K562 (cell line): ENCODE measurements around the gene TCIRG1.

Experiments
- EGR1 ChIP-seq: fragments of 450-650 bp; conservative IDR thresholded peaks from 2 replicates; pipeline ENCODE4 v1.6.1; 2017; ENCODE audit warnings: mild to moderate bottlenecking
- GATAD2A ChIP-seq: fragments of 450-650 bp; IDR thresholded peaks from 2 replicates; pipeline ENCODE4 v1.6.1; 2017
- JUNB ChIP-seq: fragments of 450-650 bp; formaldehyde crosslinking; conservative IDR thresholded peaks from 2 replicates; pipeline ENCODE4 v1.4.0; 2020; ENCODE audit warnings: mild to moderate bottlenecking
- MXI1 ChIP-seq: IDR thresholded peaks from 2 replicates; pipeline ENCODE4 v1.6.1; 2011; ENCODE audit warnings: low read depth, mild to moderate bottlenecking, improper control_type of control experiment, low read length
- SMARCE1 ChIP-seq: fragments of 450-650 bp; IDR thresholded peaks from 2 replicates; pipeline ENCODE4 v1.7.1; 2016; ENCODE audit warnings: mild to moderate bottlenecking
- TEAD4 ChIP-seq, 2 experiments: sonication (generic) in 1 of 2; formaldehyde crosslinking in 1 of 2; IDR thresholded peaks; 2 replicates each; pipeline versions ENCODE4 v1.6.1 to v1.8.0; 2012 to 2022; ENCODE audit warnings: borderline replicate concordance in 1 of 2, inconsistent platforms in 1 of 2, low read length in 1 of 2, mild to moderate bottlenecking in 1 of 2, missing genetic modification reagents in 1 of 2

- no peak for TF ChIP-seq EGR1
- TF ChIP-seq SMARCE1, result no peak
- TF ChIP-seq JUNB (CRISPR knock-in tag), result no peak
- no peak for TF ChIP-seq GATAD2A
- TF ChIP-seq TEAD4 (IDR thresholded peaks at IDR 0.05; ENCODE audit: low read length), result no peak
- TF ChIP-seq TEAD4 (CRISPR knock-in tag; IDR thresholded peaks at IDR 0.05; ENCODE audit: borderline replicate concordance), result no peak
- TF ChIP-seq MXI1, result no peak
Measured at GRCh38 chr11:68093565-68093964, 54.7 kb downstream of the TCIRG1 start.
